T-helper 1 cell (primary cell): ENCODE results near the gene PDHA1.

Experiments used
- DNase-seq, 5 donors: peaks; one replicate each; pipeline ENCODE4 v3.0.0-alpha.2; 2012 to 2020

The PDHA1 gene

DNA sequence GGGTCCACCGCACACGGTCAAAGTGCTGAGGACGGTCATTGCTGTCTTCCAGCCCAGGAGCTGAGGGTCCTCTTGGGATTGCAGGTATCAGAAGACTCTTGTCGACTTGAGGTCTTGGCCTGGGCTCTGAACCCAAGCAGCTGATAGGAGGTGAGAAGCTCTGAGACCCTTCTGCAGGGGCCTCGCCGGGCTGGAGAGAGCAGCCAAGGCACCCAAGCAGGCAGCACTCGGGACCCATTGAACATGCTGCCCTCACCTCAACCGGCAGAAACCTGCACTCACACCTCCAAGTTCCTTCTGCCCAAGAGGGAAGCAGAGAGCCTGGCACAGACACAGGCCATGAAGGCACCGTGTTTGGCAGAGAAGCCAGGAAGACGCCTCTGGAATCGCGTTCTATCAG, 34.1 kb downstream of the PDHA1 start:
- no peak for DNase-seq

DNA sequence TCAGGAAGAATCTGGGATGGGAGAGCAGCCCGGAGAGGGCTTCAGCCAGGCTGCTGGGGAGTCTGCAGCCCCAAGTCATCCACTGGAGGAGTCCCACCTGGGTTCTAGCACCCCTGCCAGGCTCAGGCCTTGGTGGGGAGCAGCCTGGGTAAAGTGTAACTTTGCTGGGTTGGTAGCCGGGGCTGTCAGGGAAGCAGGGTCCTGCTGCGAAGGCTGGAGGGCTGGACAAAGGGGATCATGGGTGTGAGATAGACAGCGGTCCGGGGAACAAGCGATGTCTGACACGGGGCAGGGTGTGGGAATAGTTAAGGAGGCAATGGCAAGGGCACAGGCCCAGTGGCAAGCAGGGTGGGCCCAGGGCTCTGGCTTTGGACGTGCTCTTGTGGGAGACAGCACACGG, 37.6 kb downstream of the PDHA1 start:
- DNase-seq = no peak

DNA sequence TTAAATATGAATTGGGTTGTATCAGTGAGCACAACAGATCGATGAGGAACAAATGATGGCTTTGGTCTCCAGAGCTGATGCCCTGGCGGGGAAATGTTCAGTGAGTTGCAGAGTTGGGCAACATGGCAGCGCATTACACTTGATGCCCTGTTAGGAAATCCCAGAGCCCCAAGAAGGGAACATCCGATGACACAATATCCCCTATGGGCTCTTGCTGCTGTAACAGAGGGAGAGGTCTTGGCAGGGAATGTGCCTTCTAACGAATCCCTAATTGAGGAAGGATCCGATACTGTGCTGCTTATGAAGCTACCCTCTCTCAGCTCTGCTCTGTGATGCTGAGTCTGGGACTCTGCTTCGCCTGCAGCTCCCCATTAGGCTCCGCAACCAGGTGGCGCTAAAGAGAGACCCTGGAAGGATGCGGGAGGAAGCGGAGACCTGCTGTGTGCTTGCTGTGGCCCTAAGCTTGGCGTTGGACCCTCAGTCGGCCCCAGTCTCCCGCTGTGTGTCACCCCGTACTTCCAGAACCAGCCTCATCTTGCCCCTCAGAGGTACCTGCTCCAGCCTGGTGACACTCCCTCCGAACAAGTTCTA, 38.9 kb downstream of the PDHA1 start:
- DNase-seq = peak in 4 of 5 donors; percentile 11 to 46 (median 27)

DNA sequence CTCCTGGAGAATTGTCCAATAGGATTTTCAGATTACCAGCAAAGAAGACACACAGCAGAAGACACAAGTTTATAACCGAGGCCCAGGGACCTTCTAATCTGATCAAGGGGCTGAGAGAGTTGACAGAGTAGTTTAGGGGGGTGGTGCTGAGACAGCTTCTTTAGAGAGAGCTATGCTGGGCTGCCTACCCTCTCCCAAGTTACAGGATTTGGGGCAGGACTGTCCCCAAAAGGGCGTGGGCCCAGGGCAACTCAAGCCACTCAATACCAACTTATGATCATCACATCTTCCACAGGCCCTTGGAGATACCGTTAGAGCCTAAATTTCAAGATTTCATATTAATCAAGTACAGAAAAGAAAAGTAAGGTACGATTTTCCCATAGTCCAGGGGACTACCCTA, 43.0 kb downstream of the PDHA1 start:
- DNase-seq = no peak

DNA sequence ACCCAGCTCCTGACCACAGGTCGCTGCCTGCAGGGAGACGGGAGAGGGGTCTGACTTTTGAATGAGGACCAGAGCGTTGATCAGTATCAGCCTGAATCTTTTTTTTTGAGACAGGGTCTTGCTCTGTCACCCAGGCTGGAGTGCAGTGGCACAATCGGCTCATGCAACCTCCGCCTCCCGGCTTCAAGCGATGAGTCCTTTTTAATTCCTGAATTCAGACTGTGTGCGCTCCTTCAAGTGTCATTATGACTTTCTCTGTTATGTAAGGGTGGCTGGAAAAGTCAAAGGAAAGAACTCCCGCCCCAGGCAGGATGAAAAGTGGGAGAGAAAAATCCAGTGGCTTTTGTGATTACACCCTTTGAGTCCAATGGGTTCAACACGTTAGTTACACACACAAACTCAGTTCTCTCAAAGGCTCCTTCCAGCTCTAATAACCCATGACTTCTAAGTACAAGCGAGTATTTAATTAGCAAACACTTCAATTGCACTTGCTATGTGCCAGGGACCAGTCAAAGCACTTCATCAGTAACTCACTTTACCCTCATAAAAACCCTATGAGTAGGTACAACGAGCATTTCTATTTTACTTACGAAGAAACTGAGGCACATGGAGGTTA, 44.4 kb downstream of the PDHA1 start:
- DNase-seq = no peak

DNA sequence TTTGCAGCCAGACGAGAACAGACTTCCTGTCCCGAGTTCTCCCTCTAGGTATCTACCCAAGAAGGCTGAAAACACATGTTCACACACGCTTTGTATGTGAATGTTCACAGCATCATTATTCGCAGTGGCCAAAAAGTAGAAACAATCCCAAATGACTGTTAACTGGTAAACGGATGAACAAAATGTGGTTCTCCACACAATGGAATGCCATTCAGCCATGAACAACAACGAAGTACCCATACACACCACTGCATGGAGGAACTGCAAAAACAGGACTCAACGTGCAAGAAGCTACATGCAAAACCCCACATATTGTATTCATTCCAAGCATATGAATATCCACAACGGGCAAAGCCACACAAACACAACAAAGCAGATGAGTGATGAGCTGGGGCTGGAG, 45.0 kb downstream of the PDHA1 start:
- DNase-seq = no peak

DNA sequence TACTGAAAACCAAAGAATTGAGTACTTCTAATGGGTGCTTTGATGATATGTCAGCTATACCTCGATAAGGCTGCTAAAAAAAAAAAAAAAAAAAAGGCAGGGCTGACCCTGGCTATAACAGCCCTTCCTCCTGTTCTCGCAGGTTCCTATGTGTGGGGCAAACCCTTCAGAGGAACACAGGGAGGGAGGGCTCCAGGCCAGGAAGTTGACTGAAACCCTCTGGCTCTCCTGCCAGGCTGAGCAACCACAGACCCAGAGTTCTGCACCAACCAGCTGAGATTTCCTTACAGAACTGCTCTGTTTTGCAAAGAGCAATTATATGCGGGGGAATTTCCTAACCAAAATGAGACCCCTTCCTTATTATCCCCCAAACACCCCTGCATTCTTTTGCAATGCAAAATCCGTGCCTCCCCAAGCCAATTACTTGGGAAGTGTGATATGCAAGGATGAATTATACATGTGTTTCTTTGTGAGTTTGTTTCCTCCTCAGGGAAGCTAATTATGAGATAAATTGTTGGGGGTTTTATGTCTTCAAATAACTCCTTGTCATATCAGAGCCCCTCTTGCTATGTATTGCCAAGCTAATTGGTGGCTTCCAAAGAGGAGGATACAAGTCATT, 45.6 kb downstream of the PDHA1 start:
- DNase-seq = no peak

DNA sequence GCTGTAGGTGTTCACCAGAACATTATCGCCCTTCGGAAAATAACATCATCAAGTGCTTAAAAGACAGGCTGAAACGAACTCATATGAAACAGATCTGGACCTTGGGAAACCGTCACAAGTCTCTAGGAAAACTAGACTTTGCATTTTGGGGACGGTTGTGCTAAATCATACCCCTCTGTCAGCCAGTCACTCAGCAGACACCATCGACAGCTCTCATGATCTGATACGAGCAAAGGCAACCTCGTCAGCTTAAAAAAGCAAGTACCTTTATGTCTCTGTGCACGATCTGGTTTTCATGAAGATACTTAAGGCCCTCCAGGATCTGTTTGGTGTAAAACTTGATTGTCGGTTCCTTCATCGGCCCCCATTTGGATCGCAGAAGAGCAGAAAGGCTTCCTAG, 48.4 kb downstream of the PDHA1 start:
- no peak for DNase-seq

DNA sequence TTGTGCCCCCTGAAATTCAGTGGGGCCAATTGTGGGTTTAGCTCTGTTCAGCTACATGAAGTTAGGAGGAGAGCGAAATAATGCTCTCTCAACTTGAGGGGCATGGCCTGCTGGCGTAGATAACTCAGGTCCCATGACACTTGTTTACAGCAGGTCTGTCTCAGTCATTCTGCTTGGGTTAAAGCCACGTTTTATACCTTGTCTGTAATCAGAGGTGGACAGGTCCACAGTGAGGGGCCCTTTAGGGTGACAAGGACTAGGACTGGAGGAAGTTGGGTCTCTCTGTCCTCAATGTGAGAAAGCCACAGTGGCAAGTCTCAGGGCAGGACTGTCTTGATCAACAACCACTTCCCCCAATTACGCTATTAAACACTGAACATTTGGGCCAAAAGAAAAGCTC, 49.0 kb downstream of the PDHA1 start:
- DNase-seq = no peak

DNA sequence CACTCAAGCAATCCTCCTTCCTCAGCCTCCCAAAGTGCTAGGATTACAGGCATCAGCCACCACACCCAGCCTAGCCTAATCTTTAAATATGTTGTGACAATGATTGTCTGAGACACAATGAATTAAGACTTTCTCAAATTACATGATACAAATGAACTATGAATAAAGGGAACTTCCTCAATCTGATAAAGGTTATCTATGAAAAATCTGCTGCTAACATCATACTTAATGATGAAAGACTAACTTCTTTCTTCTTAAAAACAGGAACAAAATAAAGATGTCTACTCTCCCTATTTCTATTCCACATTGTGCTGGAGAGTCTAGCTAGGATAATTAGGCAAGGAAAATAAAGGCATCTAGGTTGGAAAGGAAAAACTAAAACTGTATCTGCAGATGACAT, 60.0 kb downstream of the PDHA1 start:
- DNase-seq = no peak

DNA sequence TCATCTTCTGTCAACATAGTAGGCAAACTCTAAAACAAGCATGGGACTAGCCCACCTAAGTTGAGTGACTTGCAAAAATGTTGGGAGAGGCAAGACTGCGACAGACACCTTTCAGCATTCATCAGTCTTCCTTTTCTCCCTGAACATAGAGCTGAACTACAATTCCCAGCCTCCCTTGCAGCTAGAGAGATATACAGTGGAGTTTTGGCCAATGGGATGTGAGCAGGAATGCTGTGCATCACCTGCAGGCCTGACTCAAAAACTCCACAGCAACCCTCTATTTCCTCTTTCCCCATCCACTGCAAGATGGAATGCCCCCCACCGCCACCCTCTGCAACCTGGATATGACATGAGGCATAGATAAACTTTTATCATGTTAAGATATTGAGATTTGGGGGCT, 66.5 kb downstream of the PDHA1 start:
- no peak for DNase-seq
